H9 (cell line): Measurements from ENCODE around the gene OR13C8. TPM values are rescaled to one million over a fixed set of nuclear protein-coding genes. Genes with fewer than 3 reads are reported as not detected.

Experiments
- DNase-seq: peaks from one replicate; pipeline ENCODE4 v3.0.0-alpha.2; 2017
- H2AFZ ChIP-seq: one replicate; pipeline ENCODE4 v1.6.1; 2013; ENCODE audit warnings: mild to moderate bottlenecking, low read length, control low read depth, moderate library complexity
- H2AK5ac ChIP-seq: 2 replicates; pipeline ENCODE4 v1.6.1; 2013; ENCODE audit warnings: low read length, control low read depth, mixed read lengths; ENCODE audit not compliant: insufficient read length
- H2BK120ac ChIP-seq: one replicate; pipeline ENCODE4 v1.6.1; 2013; ENCODE audit warnings: low read depth, mild to moderate bottlenecking, low read length, control low read depth, inconsistent platforms; ENCODE audit not compliant: poor library complexity, severe bottlenecking
- H2BK12ac ChIP-seq: 2 replicates; pipeline ENCODE4 v1.6.1; 2013; ENCODE audit warnings: low read length, control low read depth, mixed read lengths, low read depth; ENCODE audit not compliant: insufficient read length
- H2BK15ac ChIP-seq: 2 replicates; pipeline ENCODE4 v1.6.1; 2013; ENCODE audit warnings: low read depth, low read length, control low read depth
- H2BK20ac ChIP-seq: one replicate; pipeline ENCODE4 v1.6.1; 2013; ENCODE audit warnings: low read depth, mild to moderate bottlenecking, low read length, control low read depth, inconsistent platforms; ENCODE audit not compliant: poor library complexity, severe bottlenecking
- H2BK5ac ChIP-seq: 2 replicates; pipeline ENCODE4 v1.6.1; 2013; ENCODE audit warnings: low read length, control low read depth, mixed read lengths; ENCODE audit not compliant: insufficient read length
- H3K14ac ChIP-seq: 2 replicates; pipeline ENCODE4 v1.6.1; 2013; ENCODE audit warnings: low read length, control low read depth; ENCODE audit not compliant: insufficient read depth
- H3K18ac ChIP-seq: 2 replicates; pipeline ENCODE4 v1.6.1; 2013; ENCODE audit warnings: low read depth, mild to moderate bottlenecking, mixed read lengths, low read length, control low read depth; ENCODE audit not compliant: insufficient read length
- H3K23ac ChIP-seq: 2 replicates; pipeline ENCODE4 v1.6.1; 2013; ENCODE audit warnings: low read length, control low read depth, mixed read lengths, low read depth; ENCODE audit not compliant: insufficient read length
- H3K23me2 ChIP-seq: 2 replicates; pipeline ENCODE4 v1.6.1; 2013; ENCODE audit warnings: low read depth, mild to moderate bottlenecking, mixed read lengths, low read length, control low read depth; ENCODE audit not compliant: insufficient read length, poor library complexity, severe bottlenecking
- H3K27ac ChIP-seq: 2 replicates; pipeline ENCODE4 v1.5.1; 2013; ENCODE audit warnings: low read length, control low read depth, mixed read lengths, low read depth; ENCODE audit not compliant: insufficient read length
- H3K27me3 ChIP-seq: 2 replicates; pipeline ENCODE4 v1.6.1; 2013; ENCODE audit warnings: low read length, control low read depth, inconsistent platforms; ENCODE audit not compliant: insufficient read depth
- H3K4ac ChIP-seq: 2 replicates; pipeline ENCODE4 v1.6.1; 2013; ENCODE audit warnings: low read depth, mild to moderate bottlenecking, control low read depth, inconsistent platforms, low read length, moderate library complexity
- H3K4me1 ChIP-seq: 2 replicates; pipeline ENCODE4 v1.6.1; 2013; ENCODE audit warnings: low read length, control low read depth, inconsistent platforms; ENCODE audit not compliant: insufficient read depth
- H3K4me2 ChIP-seq: 2 replicates; pipeline ENCODE4 v1.6.1; 2013; ENCODE audit warnings: low read length, control low read depth, mixed read lengths; ENCODE audit not compliant: insufficient read length, insufficient read depth
- H3K56ac ChIP-seq: 2 replicates; pipeline ENCODE4 v1.6.1; 2013; ENCODE audit warnings: low read depth, mild to moderate bottlenecking, mixed read lengths, low read length, control low read depth; ENCODE audit not compliant: insufficient read length
- H3K79me1 ChIP-seq: 2 replicates; pipeline ENCODE4 v1.6.1; 2013; ENCODE audit warnings: low read depth, mild to moderate bottlenecking, moderate library complexity, low read length, control low read depth, inconsistent platforms; ENCODE audit not compliant: insufficient read depth, poor library complexity, severe bottlenecking
- H3K79me2 ChIP-seq: 2 replicates; pipeline ENCODE4 v1.6.1; 2013; ENCODE audit warnings: low read length, control low read depth, inconsistent platforms; ENCODE audit not compliant: insufficient read depth
- H3K9ac ChIP-seq: 2 replicates; pipeline ENCODE4 v1.6.1; 2013; ENCODE audit warnings: low read length, control low read depth, mixed read lengths; ENCODE audit not compliant: insufficient read length; ENCODE audit errors: extremely low read depth
- H3K9me3 ChIP-seq: one replicate; pipeline ENCODE4 v1.6.1; 2013; ENCODE audit warnings: low read depth, low read length, inconsistent platforms; ENCODE audit not compliant: control insufficient read depth
- H3T11ph ChIP-seq: one replicate; pipeline ENCODE4 v1.6.1; 2013; ENCODE audit warnings: mild to moderate bottlenecking, low read length, control low read depth, inconsistent platforms
- H4K20me1 ChIP-seq: one replicate; pipeline ENCODE4 v1.6.1; 2013; ENCODE audit not compliant: control insufficient read depth, insufficient read length, insufficient read depth
- H4K5ac ChIP-seq: 2 replicates; pipeline ENCODE4 v1.6.1; 2013; ENCODE audit warnings: low read depth, mild to moderate bottlenecking, mixed read lengths, low read length, control low read depth; ENCODE audit not compliant: insufficient read length
- H4K8ac ChIP-seq: replicated peaks from 2 replicates; pipeline ENCODE4 v1.6.1; 2013; ENCODE audit warnings: low read length, control low read depth, mixed read lengths, low read depth; ENCODE audit not compliant: insufficient read length
- H4K91ac ChIP-seq: 2 replicates; pipeline ENCODE4 v1.6.1; 2013; ENCODE audit warnings: low read depth, mild to moderate bottlenecking, moderate library complexity, mixed read lengths, low read length, control low read depth; ENCODE audit not compliant: insufficient read length
- H3K27ac Mint-ChIP-seq, 3 experiments: 2 replicates in 2 of 3; 3 replicates in 1 of 3; pipeline ENCODE4 v1.8.0; 2020 to 2021; ENCODE audit warnings: mixed read lengths in 3 of 3, mild to moderate bottlenecking in 1 of 3, moderate library complexity in 1 of 3
- H3K27me3 Mint-ChIP-seq: 2 replicates; pipeline ENCODE4 v1.8.0; 2021; ENCODE audit warnings: low read depth, mild to moderate bottlenecking, moderate library complexity, mixed read lengths
- H3K36me3 Mint-ChIP-seq, 3 experiments: 2 replicates in 2 of 3; 3 replicates in 1 of 3; pipeline ENCODE4 v1.8.0; 2020 to 2021; ENCODE audit warnings: low read depth in 3 of 3, mixed read lengths in 3 of 3; ENCODE audit not compliant: insufficient read depth in 1 of 3
- H3K4me1 Mint-ChIP-seq, 2 experiments: 2 replicates each; pipeline ENCODE4 v1.8.0; 2020; ENCODE audit warnings: mixed read lengths in 2 of 2
- H3K4me3 Mint-ChIP-seq, 2 experiments: 2 replicates in 1 of 2; 3 replicates in 1 of 2; pipeline ENCODE4 v1.8.0; 2020 to 2021; ENCODE audit warnings: mild to moderate bottlenecking in 2 of 2, mixed read lengths in 2 of 2, moderate library complexity in 1 of 2
- H3K9me3 Mint-ChIP-seq, 2 experiments: 2 replicates in 1 of 2; 3 replicates in 1 of 2; pipeline ENCODE4 v1.8.0; 2020; ENCODE audit warnings: mild to moderate bottlenecking in 2 of 2, mixed read lengths in 2 of 2, moderate library complexity in 1 of 2
- CTCF ChIP-seq: fragments of 200-600 bp; sonication (generic); conservative IDR thresholded peaks from 3 replicates; pipeline ENCODE4 v1.8.0; 2021; ENCODE audit warnings: antibody characterized with exemption, mild to moderate bottlenecking
- WGBS: extraction: QIAGEN DNeasy Blood & Tissue Kit; methylation state at CpG from one replicate; pipeline ENCODE4 v1.1.7; 2013; ENCODE audit warnings: missing lambda C conversion rate, low lambda C conversion rate, mixed read lengths; ENCODE audit not compliant: insufficient read length; ENCODE audit errors: extremely low coverage; 5-methylcytosine and 5-hydroxymethylcytosine counted together
- total RNA-seq: library from RNA; stranded (reverse); gene quantifications from 2 replicates; pipeline ENCODE4 v1.2.1, GENCODE V29; 2021

The OR13C8 gene
- total RNA-seq, 1 experiment from 2014 or later = not detected

DNA sequence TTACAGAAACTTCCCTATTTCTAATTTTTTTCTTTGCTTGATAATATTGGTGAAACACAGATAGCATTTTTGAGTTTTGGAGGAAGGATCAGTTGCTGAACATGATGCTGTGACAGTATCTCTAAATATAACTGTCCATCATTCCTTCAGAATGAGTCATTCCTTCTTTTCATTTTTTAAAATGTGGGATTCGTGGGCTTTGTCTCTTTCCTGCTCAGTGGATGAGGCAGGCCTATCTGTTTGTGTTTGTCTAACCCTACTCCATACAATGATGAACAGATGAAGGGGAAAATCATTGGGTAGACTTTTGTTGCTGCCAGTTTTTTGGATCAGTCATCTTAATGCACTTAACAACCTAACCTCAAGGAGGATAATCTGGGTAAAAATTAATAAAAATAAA is 15.7 kb upstream of the OR13C8 start:
- Histone ChIP-seq H3K27me3 (no peaks in the 10 kb centered on the region), H4K91ac (no peak overlapping the region), H3K4ac (no peak overlapping the region), H3K23ac (no peak overlapping the region), H3K9ac (no peak overlapping the region), H3K4me2 (no peak overlapping the region), H2AFZ (no peak overlapping the region), H2BK5ac (no peak overlapping the region), H3T11ph (no peak overlapping the region), H3K79me1 (no peaks in the 10 kb centered on the region), H3K23me2 (no peaks in the 10 kb centered on the region), H3K4me1 (no peaks in the 10 kb centered on the region), H3K27ac (no peak overlapping the region), H2BK120ac (no peak overlapping the region), H3K9me3 (no peaks in the 10 kb centered on the region), H4K20me1 (no peaks in the 10 kb centered on the region), H2AK5ac (no peak overlapping the region), H2BK15ac (no peak overlapping the region), H4K8ac (no peak overlapping the region), H3K79me2 (no peaks in the 10 kb centered on the region), H3K18ac (no peak overlapping the region), H2BK12ac (no peak overlapping the region), H2BK20ac (no peak overlapping the region), H3K56ac (no peak overlapping the region), H3K14ac (no peak overlapping the region), H4K5ac (no peak overlapping the region)
- WGBS = no CpG with 5 or more reads among the region's 1 CpG
- Mint-ChIP-seq H3K9me3 (peaks cover 6 to 10% of the 10 kb centered on the region in 2 experiments), H3K4me1 (peaks cover 8 to 12% of the 10 kb centered on the region in 2 experiments), H3K4me3 (no peak overlapping the region), H3K36me3 (peaks cover 0 to 6% (median 5%) of the 10 kb centered on the region in 3 experiments; a peak in 3 of 7 replicates), H3K27me3 (no peaks in the 10 kb centered on the region), H3K27ac (no peak overlapping the region)
- TF ChIP-seq CTCF = no peak
- DNase-seq = no peak
